SKM-1 (cell line): ENCODE data around the gene KRTAP4-11.
"Not testable (repeated sequence)": the region's sequence is repeated elsewhere in the genome, so short reads cannot be mapped to it uniquely, and the experiment has no call there.

Experiments used
- DNase-seq: peaks from one replicate; lab custom pipeline; 2025; ENCODE audit not compliant: unreplicated experiment; lab: John Stamatoyannopoulos, UW

The KRTAP4-11 gene

DNA sequence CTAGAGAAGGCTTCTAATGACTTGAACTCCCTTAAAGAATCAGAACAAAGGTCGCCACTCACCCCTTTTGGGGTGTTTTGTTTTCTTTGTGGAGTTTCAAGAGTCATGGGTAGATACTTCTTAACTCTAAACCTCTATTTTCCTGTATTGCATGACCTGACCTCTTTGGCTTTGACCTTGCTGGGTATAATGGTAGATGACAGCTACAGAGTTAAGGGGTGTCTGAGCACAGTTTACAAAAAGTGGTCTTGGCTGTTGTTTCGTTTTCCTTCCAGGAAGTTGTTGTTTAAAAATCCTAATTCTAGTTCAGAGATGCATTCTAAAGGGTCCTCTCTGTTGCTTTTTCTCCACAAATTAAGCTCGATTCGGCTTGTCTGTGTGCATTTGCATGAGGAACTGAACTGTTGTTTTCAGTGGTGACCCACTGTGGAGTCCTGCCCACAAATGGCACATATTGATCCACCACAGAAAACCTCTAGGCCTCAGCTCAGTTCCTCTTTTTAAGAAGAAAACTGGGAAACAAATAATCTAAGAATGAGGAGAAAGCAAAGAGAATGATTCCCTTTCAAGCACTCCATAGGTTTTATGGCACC, 29.3 kb downstream of the KRTAP4-11 start:
- not testable (repeated sequence) for DNase-seq

DNA sequence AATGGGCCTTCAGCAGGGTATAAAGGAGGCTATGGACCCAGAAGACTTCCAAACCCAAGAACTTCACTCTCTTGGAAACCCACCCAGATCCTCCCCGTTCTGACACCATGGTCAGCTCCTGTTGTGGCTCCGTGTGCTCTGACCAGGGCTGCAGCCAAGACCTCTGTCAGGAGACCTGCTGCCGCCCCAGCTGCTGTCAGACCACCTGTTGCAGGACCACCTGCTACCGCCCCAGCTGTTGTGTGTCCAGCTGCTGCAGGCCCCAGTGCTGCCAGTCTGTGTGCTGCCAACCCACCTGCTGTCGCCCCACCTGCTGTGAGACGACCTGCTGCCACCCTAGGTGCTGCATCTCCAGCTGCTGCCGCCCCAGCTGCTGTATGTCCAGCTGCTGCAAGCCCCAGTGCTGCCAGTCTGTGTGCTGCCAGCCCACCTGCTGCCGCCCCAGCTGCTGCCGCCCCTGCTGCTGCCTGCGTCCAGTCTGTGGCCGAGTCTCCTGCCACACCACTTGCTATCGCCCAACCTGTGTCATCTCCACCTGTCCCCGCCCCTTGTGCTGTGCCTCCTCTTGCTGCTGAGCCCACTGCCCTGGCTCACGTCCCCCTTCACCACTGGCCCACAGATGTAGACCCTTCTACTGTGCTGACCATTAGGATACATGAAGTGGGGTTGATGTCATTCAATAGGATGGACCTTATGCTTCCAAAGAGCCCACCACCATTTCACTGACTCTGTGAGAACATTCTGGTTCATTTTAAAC, 33.9 kb downstream of the KRTAP4-11 start, which contains the start of gene KRTAP4-7:
KRTAP4-7 (plus strand) TSS at position 51 of the 757 bp plus-strand sequence; CDS start at position 108, 57 bp downstream.
- not testable (repeated sequence) for DNase-seq

DNA sequence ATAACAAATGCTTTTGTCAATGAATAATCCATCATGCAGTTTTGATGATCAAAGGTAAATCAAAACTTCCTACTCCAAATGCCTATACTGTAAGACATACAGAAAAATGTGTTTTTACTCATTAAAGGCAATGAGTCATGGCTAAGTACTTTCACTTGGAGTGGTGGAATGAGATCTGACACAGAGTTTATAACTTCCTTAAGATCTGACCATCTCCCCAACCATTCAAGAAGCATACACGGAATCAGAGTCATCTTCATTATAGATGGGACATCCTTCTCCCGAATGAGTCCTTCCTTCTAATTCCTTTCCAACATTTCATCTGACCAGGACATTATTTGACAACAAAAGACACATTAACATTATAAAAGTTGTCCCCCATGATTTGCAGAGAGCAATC, 34.7 kb downstream of the KRTAP4-11 start:
- not testable (repeated sequence) for DNase-seq

DNA sequence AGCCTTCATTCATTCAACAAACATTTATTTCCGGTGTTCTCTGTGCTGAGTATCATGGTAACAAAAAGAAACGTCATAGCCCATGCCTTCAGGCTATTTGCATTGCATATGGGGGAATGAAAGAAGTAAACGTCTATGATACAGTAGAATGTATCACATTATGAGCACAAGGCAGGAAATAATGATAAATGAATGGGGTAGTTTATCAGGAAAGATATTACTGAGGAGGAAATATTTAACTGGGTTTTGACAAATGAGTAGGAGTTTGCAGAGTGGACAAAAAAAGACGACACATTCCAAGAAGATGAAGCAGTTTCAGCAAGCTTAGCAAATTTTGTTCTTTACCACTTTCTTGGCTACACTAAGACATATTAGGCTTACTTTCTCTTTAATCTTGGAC, 35.5 kb downstream of the KRTAP4-11 start:
- DNase-seq, result no peak

DNA sequence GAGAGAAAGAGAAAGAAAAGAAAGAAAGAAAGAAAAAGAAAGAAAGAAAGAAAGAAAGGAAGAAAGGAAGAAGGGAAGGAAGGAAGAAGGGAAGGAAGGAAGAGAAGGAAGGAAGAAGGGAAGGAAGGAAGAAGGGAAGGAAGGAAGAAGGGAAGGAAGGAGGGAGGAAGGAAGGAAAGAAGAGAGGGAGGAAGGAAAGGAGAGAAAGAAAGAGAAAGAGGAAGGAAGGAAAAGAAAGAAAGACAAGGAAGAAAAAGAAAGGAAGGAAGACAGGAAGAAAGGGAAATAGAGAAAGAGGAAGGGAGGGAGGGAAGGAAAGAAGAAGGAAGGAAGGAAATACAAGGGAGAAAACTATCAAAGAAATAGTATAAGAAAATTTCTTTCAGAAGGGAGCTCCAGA, 41.4 kb downstream of the KRTAP4-11 start:
- DNase-seq, result no peak

DNA sequence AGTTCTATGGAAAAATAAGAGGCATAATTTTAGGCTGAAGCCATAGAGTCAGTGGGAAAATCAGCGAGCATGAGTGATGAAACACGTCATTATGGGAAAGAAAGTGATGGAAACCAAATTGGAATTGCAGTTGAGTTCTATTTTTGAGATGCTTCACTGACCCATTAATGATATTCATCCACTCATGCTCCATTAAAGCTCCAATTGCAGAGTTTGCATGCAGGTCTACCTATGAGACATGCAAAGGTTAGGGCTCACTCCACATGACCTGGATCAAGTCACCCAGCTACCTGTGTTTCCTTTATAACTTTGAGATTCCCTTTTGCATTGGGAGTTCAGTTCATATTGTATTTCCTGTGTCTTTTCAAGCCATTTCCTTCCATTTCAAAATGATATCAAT, 44.5 kb downstream of the KRTAP4-11 start:
- DNase-seq, result no peak

DNA sequence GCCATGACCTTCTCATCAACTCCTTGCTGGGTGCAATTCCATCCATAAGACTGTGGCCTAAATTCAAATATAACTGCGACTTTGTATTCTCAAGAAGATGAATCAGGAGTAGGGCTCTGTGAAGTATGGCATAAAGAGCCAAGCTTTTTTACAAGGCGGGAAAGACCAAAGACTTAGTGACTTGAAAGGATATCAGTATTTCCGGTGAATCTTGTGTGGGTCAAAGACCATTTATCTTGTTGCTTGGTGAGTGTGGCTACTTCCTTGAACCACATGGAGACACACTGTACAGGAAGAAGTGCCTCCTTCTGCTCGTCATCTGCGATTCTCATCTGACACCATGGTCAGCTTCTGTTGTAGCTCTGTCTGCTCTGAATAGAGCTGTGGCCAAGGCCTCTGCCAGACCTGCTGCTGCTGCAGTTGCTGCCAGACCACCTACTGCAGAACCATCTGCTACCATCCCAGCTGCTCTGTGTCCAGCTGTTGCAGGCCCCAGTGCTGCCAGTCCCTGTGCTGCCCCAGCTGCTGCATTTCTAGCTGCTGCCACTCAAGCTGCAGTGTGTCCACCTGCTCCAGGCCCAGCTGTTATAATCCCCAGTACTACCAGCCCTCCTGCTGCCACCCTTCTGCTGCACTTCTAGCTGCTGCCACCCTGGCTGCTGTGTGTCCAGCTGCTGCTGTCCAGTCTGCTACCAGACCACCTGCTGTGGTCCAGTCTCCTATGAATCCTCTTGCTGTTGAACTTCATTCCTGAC, 46.4 kb downstream of the KRTAP4-11 start:
- no peak for DNase-seq

DNA sequence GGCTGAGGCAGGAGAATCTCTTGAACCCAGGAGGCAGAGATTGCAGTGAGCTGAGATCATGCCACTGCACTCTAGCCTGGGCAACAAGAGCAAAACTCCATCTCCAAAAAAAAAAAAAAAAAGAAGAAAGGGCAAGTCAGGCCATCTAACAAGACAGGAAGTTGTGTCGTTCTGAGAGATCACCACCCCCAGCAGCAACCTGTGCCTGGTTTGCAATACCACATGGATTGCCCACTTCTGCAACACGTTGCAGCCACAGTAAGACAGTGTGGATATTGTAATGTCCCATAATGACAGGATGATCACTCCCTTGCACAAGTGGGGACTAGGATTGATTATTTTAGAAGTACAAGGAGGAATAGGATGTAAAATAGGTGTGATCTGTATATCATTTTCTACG, 49.1 kb downstream of the KRTAP4-11 start:
- no peak for DNase-seq

DNA sequence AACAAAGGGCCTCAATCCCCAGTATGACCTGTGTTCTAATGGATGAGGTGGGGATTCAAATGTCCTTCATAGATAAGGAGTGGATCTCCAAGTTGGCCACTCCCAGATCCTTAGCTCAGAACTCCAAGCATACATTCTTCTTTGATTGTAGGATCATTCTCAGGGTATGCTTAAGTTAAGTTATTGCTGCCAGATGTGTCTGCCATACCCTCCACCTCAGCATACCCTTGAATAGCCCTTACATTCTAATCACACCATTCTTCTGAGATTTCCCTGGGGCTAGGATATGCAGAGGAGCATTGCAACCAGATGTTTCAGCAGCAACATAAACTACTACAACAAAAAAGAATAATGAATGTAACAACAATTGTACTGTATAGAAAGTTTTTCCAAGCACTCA, 50.9 kb downstream of the KRTAP4-11 start:
- no peak for DNase-seq
